ENCODE results near the gene ACBD4.

DNA sequence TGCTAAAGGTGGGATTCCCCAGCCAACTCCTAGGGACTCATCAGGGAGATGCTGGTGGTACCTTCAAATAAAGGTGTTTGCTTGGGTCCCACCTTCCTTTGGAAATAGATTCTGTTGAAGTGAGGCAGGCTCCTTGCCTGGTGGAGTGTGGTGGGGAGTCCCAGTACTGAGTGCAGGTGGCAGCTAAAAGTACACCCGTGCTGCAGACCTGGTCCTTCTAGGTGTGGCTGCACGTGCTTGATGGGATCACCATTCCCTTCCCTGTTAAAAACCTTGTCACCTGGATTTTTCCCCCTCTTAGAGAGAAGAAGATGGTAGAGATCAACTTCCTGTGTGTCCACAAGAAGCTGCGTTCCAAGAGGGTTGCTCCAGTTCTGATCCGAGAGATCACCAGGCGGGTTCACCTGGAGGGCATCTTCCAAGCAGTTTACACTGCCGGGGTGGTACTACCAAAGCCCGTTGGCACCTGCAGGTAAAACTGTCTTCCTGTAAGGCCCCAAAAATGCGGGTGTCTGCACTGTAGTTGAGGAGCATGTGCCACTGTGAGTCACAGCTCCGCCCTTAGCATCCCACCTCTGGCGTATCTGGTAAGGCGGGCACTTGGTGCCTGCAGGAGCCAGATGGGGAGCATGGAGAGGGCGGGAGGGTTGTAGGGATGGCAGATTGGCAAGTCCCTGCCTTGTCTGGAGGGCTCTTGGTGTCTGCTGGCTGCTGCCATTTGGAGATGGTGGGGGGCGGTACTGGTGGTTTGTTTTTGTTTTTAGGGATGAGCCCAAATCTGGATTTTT, 37.2 kb upstream of the ACBD4 start:
- TF ChIP-seq CTCF (IDR thresholded peaks at IDR 0.05) = no peak
- TF ChIP-seq POLR2A (IDR thresholded peaks at IDR 0.05) = no peak
